Small intestine (tissue), 7 donors: Measurements from ENCODE around the gene PANK2. TPM values are rescaled to one million over a fixed set of nuclear protein-coding genes. Genes with fewer than 3 reads are reported as not detected.

Source experiments
- DNase-seq, 2 donors: peaks; one replicate each; pipeline versions ENCODE4 v3.0.0 to v3.0.0-alpha.2; 2013
- FAIRE-seq: peaks from 2 replicates; lab custom pipeline; 2012; peaks lifted over from hg19 to GRCh38; lab: Jason Lieb, UNC
- H3K27ac ChIP-seq, 3 donors: one replicate each; pipeline ENCODE4 v1.5.1; 2013; ENCODE audit warnings: low read length in 2 of 3, mild to moderate bottlenecking in 2 of 3, control low read depth in 1 of 3, inconsistent platforms in 1 of 3, low read depth in 1 of 3, moderate library complexity in 1 of 3
- H3K27me3 ChIP-seq, 3 donors: one replicate each; pipeline ENCODE4 v1.6.1; 2013; ENCODE audit warnings: low read length in 3 of 3, inconsistent platforms in 1 of 3; ENCODE audit not compliant: control insufficient read depth in 3 of 3, insufficient read depth in 3 of 3
- H3K36me3 ChIP-seq, 3 donors: one replicate each; pipeline ENCODE4 v1.6.1; 2013; ENCODE audit warnings: low read length in 3 of 3, inconsistent platforms in 1 of 3, low read depth in 1 of 3, mild to moderate bottlenecking in 1 of 3, moderate library complexity in 1 of 3; ENCODE audit not compliant: control insufficient read depth in 3 of 3, insufficient read depth in 2 of 3
- H3K4me1 ChIP-seq, 3 donors: one replicate each; pipeline ENCODE4 v1.6.1; 2013; ENCODE audit warnings: low read length in 2 of 3, inconsistent platforms in 1 of 3, low read depth in 1 of 3, mild to moderate bottlenecking in 1 of 3, moderate library complexity in 1 of 3; ENCODE audit not compliant: control insufficient read depth in 3 of 3, insufficient read depth in 2 of 3
- H3K4me3 ChIP-seq, 3 donors: one replicate each; pipeline ENCODE4 v1.5.1; 2013; ENCODE audit warnings: low read length in 3 of 3, control low read depth in 1 of 3, inconsistent platforms in 1 of 3, low read depth in 1 of 3, mild to moderate bottlenecking in 1 of 3, moderate library complexity in 1 of 3
- H3K9me3 ChIP-seq, 2 donors: one replicate each; pipeline ENCODE4 v1.6.1; 2013; ENCODE audit warnings: low read depth in 1 of 2, low read length in 1 of 2; ENCODE audit not compliant: control insufficient read depth in 2 of 2, insufficient read depth in 1 of 2
- WGBS, 3 donors: extraction: QIAGEN DNeasy Blood & Tissue Kit; methylation state at CpG; one replicate each; pipeline ENCODE4 v1.1.7; 2013; 5-methylcytosine and 5-hydroxymethylcytosine counted together
- polyA plus RNA-seq, 4 donors: library from polyadenylated mRNA; stranded (reverse) in 3 of 4; unstranded in 1 of 4; fragments of 200-250 nt in 3 of 4; fragments of 120-200 nt in 1 of 4; gene quantifications; one replicate each; pipeline versions ENCODE4 v1.2.1 to v1.2.3, GENCODE V29; 2013
- donor health status: healthy with polysubstance abuse.
- donor health status: control.
- donor health status: control.
- donor health status: Bipolar disorder and iron deficiency.
- donor health status: healthy.

Gene PANK2
- polyA plus RNA-seq, 4 donors: 18.9 to 35.1 (median 22.9) TPM

DNA sequence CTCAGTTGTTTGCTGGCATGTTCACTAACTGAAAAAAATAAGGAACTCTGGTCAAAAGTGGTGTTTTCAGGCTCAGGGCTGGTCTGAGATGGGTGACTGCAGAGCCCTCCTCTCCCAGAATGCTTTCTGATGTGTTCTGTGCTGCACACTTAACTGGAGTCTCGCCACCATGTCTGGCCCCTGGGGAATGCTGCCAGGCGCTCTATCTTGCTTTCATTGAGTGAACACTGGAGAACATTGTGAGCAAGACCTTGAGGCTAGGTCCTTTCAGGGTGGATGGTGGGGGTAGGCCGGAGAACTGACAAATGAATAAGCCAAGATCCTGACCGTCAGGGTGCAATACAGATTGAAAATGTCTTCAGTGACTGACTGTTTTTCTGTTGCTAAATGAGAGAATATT lies 19.5 kb downstream of the PANK2 start:
- 83 to 94% (median 87%) methylated on average over 4 of the region's 4 CpGs for WGBS, 3 donors
- no peaks in the 10 kb centered on the region for H3K9me3 ChIP-seq
- no peak overlapping the region for H3K4me3 ChIP-seq
- no peak overlapping the region for H3K27ac ChIP-seq
- peaks cover 2 to 35% (median 4%) of the 10 kb centered on the region in 3 donors for H3K36me3 ChIP-seq
- no peaks in the 10 kb centered on the region for H3K27me3 ChIP-seq
- no peaks in the 10 kb centered on the region for H3K4me1 ChIP-seq
- no peak for FAIRE-seq
- no peak for DNase-seq

DNA sequence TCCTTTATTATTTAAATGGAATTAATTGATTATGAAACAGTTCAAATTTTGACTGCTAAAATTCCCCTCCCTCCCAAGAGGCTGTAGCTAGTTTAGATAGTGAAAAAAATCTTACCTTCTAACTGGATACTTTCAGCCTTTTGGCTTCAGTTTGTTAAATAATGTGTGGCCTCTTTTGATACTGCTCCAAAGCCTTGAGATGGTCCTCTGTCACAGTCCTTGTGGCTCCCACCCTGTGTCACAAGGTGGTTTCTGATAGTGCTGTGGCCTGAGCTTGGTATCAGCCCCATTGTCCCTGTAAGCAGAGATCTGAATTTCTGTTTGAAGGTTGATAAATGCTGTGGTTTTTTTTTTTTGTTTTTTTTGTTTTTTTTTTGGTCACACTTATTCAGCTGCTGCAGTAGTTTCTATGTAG lies 20.8 kb downstream of the PANK2 start:
- DNase-seq: no peak
- Histone ChIP-seq H3K4me1 (no peaks in the 10 kb centered on the region), H3K36me3 (peaks cover 2 to 44% (median 4%) of the 10 kb centered on the region in 3 donors), H3K27ac (no peak overlapping the region), H3K27me3 (no peaks in the 10 kb centered on the region), H3K4me3 (no peak overlapping the region), H3K9me3 (no peaks in the 10 kb centered on the region)
- FAIRE-seq: no peak

DNA sequence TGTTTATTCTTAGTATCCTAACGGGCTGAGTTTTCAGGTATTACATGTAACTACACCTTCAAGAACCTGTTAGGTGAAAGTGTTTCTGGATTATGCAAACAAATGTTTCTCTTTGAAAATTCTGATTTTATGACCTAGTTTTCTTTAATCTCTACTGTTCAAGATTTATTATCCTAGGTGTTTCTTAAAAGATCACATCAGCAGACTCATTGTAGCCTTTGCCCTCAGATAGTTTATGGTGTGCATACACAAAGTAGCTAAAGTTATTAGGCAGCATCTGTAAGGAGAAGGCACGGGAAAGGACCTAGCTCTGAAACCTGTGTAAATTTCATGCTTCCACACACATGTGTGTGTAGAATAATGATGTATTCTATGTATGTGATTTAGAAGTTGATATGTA lies 21.7 kb downstream of the PANK2 start:
- no peaks in the 10 kb centered on the region for H3K27me3 ChIP-seq
- WGBS, 3 donors: 20 to 55% (median 43%) methylated on average over 2 of the region's 2 CpGs
- DNase-seq: peak; percentile 59 to 84
- H3K4me1 ChIP-seq: no peaks in the 10 kb centered on the region
- no peaks in the 10 kb centered on the region for H3K9me3 ChIP-seq
- no peak for FAIRE-seq
- no peak overlapping the region for H3K4me3 ChIP-seq
- peaks cover 2 to 42% (median 4%) of the 10 kb centered on the region in 3 donors for H3K36me3 ChIP-seq
- H3K27ac ChIP-seq: no peak overlapping the region

DNA sequence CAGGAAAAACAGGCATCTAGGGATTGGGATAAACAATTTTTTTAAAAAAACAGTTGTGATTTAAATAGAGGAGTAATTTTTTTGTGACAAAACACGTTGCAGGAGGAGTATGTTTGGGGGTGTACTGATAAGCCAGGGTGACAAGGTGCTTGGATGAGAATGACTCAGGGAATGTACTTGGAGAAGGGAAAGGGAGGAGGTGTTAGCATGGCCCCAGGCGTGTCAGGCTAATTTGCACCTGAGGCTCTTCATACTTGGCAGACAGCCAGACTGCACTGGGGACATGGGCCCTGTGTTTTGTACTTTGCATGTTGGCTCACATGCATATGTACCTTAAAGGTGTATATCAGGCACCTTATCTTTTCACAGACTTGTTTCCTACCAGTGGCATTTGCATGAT lies 22.8 kb downstream of the PANK2 start:
- 14 to 53% (median 37%) methylated on average over 2 of the region's 2 CpGs for WGBS, 3 donors
- Histone ChIP-seq H3K9me3 (no peaks in the 10 kb centered on the region), H3K27me3 (no peaks in the 10 kb centered on the region), H3K4me3 (no peak overlapping the region), H3K36me3 (peaks cover 2 to 44% (median 4%) of the 10 kb centered on the region in 3 donors), H3K27ac (no peak overlapping the region), H3K4me1 (no peaks in the 10 kb centered on the region)
- DNase-seq (peak; percentile 74 to 95), FAIRE-seq (no peak)

DNA sequence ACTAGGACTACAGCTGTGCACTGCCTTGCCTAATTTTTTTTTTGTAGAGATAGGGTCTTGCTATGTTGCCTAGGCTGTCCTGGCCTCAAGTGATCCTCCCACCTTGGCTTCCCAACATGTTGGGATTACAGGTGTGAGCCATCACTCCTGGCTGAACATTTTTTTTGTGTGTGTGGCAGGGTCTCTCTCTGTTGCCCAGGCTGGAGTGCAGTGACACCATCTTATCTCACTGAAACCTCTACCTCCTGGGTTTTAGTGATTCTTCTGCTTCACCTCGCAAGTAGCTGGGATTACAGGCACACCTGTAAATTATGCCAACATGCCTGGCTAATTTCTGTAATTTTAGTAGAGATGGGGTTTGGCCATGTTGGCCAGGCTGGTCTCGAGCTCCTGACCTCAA lies 25.3 kb downstream of the PANK2 start:
- Histone ChIP-seq H3K27me3 (no peaks in the 10 kb centered on the region), H3K27ac (no peak overlapping the region), H3K9me3 (no peaks in the 10 kb centered on the region), H3K36me3 (peaks cover 3 to 39% (median 4%) of the 10 kb centered on the region in 3 donors), H3K4me1 (no peaks in the 10 kb centered on the region), H3K4me3 (no peak overlapping the region)
- 92 to 100% (median 95%) methylated on average over 2 of the region's 2 CpGs for WGBS, 3 donors
- FAIRE-seq: no peak
- no peak for DNase-seq

DNA sequence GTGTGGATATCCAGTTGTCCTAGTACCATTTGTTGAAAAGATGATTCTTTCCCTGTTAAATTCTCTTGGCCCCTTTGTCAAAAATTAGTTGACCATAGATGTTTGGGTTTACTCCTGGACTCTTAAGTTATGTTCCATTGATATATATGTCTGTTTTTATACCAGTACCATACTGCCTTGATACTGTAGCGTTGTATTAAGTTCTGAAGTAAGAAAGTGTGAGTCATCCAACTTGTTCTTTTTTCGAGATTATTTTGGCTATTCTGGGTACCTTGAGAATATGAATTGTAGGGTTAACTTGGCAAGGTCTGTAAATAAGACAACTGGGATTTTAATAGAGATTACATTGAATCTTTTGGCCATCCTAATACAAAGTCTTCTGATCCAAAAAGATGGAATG lies 26.5 kb downstream of the PANK2 start:
- no peak overlapping the region for H3K27ac ChIP-seq
- FAIRE-seq: no peak
- peaks cover 0 to 43% (median 3%) of the 10 kb centered on the region in 3 donors for H3K36me3 ChIP-seq
- 65 to 77% (median 74%) methylated on average over 2 of the region's 2 CpGs for WGBS, 3 donors
- no peaks in the 10 kb centered on the region for H3K27me3 ChIP-seq
- H3K4me3 ChIP-seq: no peak overlapping the region
- DNase-seq: no peak
- H3K4me1 ChIP-seq: no peaks in the 10 kb centered on the region
- no peaks in the 10 kb centered on the region for H3K9me3 ChIP-seq

DNA sequence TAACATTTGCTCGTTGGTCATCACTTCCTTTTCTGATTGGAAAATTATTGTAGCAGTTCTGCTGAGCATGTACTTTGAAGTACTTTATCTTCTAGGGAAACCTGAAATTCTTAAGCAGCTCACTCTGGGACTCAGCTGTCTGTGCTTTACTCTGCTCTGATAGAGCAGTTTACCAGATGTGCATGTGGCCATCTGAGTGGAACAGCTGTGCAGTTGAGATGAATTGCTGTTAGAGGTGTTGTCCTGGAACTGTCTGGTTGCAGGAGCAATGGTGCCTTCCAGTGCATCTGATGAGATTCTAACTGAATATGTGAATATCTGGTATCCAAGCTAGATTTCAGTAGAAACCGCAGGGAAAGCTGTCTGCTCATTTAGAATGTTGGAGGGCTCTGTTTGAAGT lies 27.2 kb downstream of the PANK2 start:
- no peak for FAIRE-seq
- H3K27me3 ChIP-seq: no peaks in the 10 kb centered on the region
- H3K27ac ChIP-seq: no peak overlapping the region
- no peak for DNase-seq
- peaks cover 0 to 45% (median 3%) of the 10 kb centered on the region in 3 donors for H3K36me3 ChIP-seq
- H3K4me1 ChIP-seq: no peaks in the 10 kb centered on the region
- H3K9me3 ChIP-seq: no peaks in the 10 kb centered on the region
- 52 to 60% (median 56%) methylated on average over 2 of the region's 2 CpGs for whole genome bisulfite sequencing, 3 donors
- H3K4me3 ChIP-seq: no peak overlapping the region

DNA sequence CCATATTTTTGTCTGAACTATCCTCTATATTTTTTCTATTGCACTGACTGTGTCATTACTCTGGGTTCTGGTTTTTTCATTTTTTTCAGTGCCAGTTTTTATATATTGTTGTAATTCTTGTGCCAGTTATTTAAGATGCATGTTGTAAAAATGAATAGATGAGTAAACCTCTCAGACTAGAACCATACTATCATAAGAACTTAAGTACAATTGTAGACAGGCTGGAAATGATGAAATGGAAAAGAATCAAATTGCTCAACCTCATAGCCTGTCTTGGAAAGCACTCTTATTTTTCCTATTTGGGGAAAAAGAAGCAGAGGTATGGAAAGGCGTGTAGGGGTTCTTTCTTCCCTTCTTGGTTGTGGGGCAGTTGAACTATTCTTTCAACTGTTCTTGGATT lies 30.2 kb downstream of the PANK2 start:
- Histone ChIP-seq H3K27me3 (no peaks in the 10 kb centered on the region), H3K9me3 (no peaks in the 10 kb centered on the region), H3K4me1 (no peaks in the 10 kb centered on the region), H3K27ac (no peak overlapping the region), H3K4me3 (no peak overlapping the region), H3K36me3 (peaks cover 14 to 50% (median 17%) of the 10 kb centered on the region in 3 donors)
- FAIRE-seq: no peak
- no peak for DNase-seq
- 88 to 100% (median 97%) methylated on average over 1 of the region's 1 CpG for WGBS, 3 donors
